Fibroblast of mammary gland (primary cell): ENCODE measurements around the gene KHDC4.
"Not testable (repeated sequence)": the region's sequence is repeated elsewhere in the genome, so short reads cannot be mapped to it uniquely, and the experiment has no call there.

ENCODE experiments used
- DNase-seq: peaks from one replicate; pipeline ENCODE4 v3.0.0-alpha.2; 2010; ENCODE audit warnings: low read depth
- H3K4me3 ChIP-seq: 2 replicates; pipeline ENCODE4 v1.5.1; 2011; ENCODE audit warnings: low read depth, mild to moderate bottlenecking, low read length, moderate library complexity; ENCODE audit not compliant: control insufficient read depth
- CTCF ChIP-seq: conservative IDR thresholded peaks from 2 replicates; pipeline ENCODE4 v1.5.1; 2011; ENCODE audit warnings: low read depth, low read length, inconsistent platforms; ENCODE audit not compliant: control insufficient read depth, insufficient read depth

The KHDC4 gene

GRCh38 chr1:155904261-155904660, 30.0 kb downstream of the KHDC4 start:
- no peak for TF ChIP-seq CTCF
- no peak for DNase-seq
- H3K4me3 ChIP-seq: no peak overlapping the region

- no peak for DNase-seq
- TF ChIP-seq CTCF: no peak
Observed at GRCh38 chr1:155900161-155900560, 34.1 kb downstream of the KHDC4 start.

GRCh38 chr1:155899683-155900082, 34.5 kb downstream of the KHDC4 start:
- TF ChIP-seq CTCF: no peak
- no peak for DNase-seq

More at GRCh38 chr1:155900161-155900560, 34.1 kb downstream of the KHDC4 start:
- no peak overlapping the region for H3K4me3 ChIP-seq

GRCh38 chr1:155898888-155899287, 35.3 kb downstream of the KHDC4 start:
- no peak overlapping the region for H3K4me3 ChIP-seq
- no peak for TF ChIP-seq CTCF
- no peak for DNase-seq

More at GRCh38 chr1:155899683-155900082, 34.5 kb downstream of the KHDC4 start:
- no peak overlapping the region for H3K4me3 ChIP-seq

GRCh38 chr1:155897746-155898145, 36.5 kb downstream of the KHDC4 start:
- DNase-seq: no peak
- no peak for TF ChIP-seq CTCF
- H3K4me3 ChIP-seq: no peak overlapping the region

- DNase-seq, H3K4me3 ChIP-seq: not testable (repeated sequence)
Observed at GRCh38 chr1:155896476-155896875, 37.7 kb downstream of the KHDC4 start.

- not testable (repeated sequence) for H3K4me3 ChIP-seq, DNase-seq
Observed at GRCh38 chr1:155895617-155896016, 38.6 kb downstream of the KHDC4 start.

- H3K4me3 ChIP-seq: no peak overlapping the region
- peak; percentile 90 for DNase-seq
- no peak for TF ChIP-seq CTCF
Observed at GRCh38 chr1:155893389-155894142, 40.6 kb downstream of the KHDC4 start.
